ENCODE measurements around the gene NOLC1. TPM values are rescaled to one million over a fixed set of nuclear protein-coding genes. Genes with fewer than 3 reads are reported as not detected.

Gene NOLC1
- polyA plus RNA-seq, 2 of the 4 experiments (the other 2 are of a cell fraction), result 129 to 188 TPM

GRCh38 chr10:102202386-102202785, 50.2 kb downstream of the NOLC1 start:
- TF ChIP-seq ZC3H11A (IDR thresholded peaks at IDR 0.05) (no peak), MYC (IDR thresholded peaks at IDR 0.05; ENCODE audit: borderline replicate concordance, low read length) (no peak), HOXB13 (CRISPR knock-in tag; IDR thresholded peaks at IDR 0.05; ENCODE audit: low read depth) (no peak), CEBPB (IDR thresholded peaks at IDR 0.05) (no peak), MAX (IDR thresholded peaks at IDR 0.05) (no peak), USF2 (IDR thresholded peaks at IDR 0.05) (no peak), TP53 (CRISPR knock-in tag; IDR thresholded peaks at IDR 0.05) (no peak), NFE2L2 (conservative IDR thresholded peaks at IDR 0.05; ENCODE audit: low read length) (no peak), CHD4 (IDR thresholded peaks at IDR 0.05; ENCODE audit: borderline replicate concordance) (no peak), KDM1A (IDR thresholded peaks at IDR 0.05; ENCODE audit: low read depth) (no peak), PHF8 (IDR thresholded peaks at IDR 0.05; ENCODE audit: borderline replicate concordance, low read depth) (no peak), TFCP2L1 (CRISPR knock-in tag; IDR thresholded peaks at IDR 0.05) (no peak), ZNF302 (CRISPR knock-in tag; IDR thresholded peaks at IDR 0.05) (no peak), BCL3 (IDR thresholded peaks at IDR 0.05) (no peak), ESRRA (IDR thresholded peaks at IDR 0.05; ENCODE audit: borderline replicate concordance, low read length) (no peak), KDM5A (IDR thresholded peaks at IDR 0.05) (no peak), HMGXB4 (CRISPR knock-in tag; IDR thresholded peaks at IDR 0.05; ENCODE audit: borderline replicate concordance) (no peak)
- POLR2A ChIA-PET, result no interaction called here
- Histone ChIP-seq H3K4me2 (no peak overlapping the region), H3K4me3 (no peak overlapping the region), H3K4me1 (peaks cover 6% of the 10 kb centered on the region; the same call in 1 of the 3 replicates), H3K27ac (no peak overlapping the region), H3K9me3 (no peaks in the 10 kb centered on the region)
- DNase-seq (ENCODE audit: low read depth in 1 of 2, low spot score in 1 of 2) (no peak), ATAC-seq (no peak), FAIRE-seq (no peak)
- WGBS (ENCODE audit: missing lambda C conversion rate), result 34% methylated on average over 1 of the region's 1 CpG
- CTCF ChIA-PET, result no interaction called here

- ATAC-seq, result no peak
Measured at GRCh38 chr10:102208311-102209035, 56.3 kb downstream of the NOLC1 start.

More at GRCh38 chr10:102208311-102209035, 56.3 kb downstream of the NOLC1 start:
- POLR2A ChIA-PET, result no interaction called here
- 53% methylated on average over 5 of the region's 5 CpGs for WGBS (ENCODE audit: missing lambda C conversion rate)
- TF ChIP-seq HMGXB4 (CRISPR knock-in tag; IDR thresholded peaks at IDR 0.05; ENCODE audit: borderline replicate concordance) (no peak), ZNF302 (CRISPR knock-in tag; IDR thresholded peaks at IDR 0.05) (no peak), FOSB (CRISPR knock-in tag; IDR thresholded peaks at IDR 0.05) (no peak), GATA3 (IDR thresholded peaks at IDR 0.05; ENCODE audit: borderline replicate concordance) (no peak)
- Histone ChIP-seq H3K4me2 (no peak overlapping the region), H3K27ac (no peak overlapping the region), H3K4me1 (no peaks in the 10 kb centered on the region), H3K4me3 (no peak overlapping the region), H3K9me3 (no peaks in the 10 kb centered on the region)
- DNase-seq (ENCODE audit: low read depth in 1 of 2, low spot score in 1 of 2) (no peak), FAIRE-seq (no peak)
- CTCF ChIA-PET, result interaction anchor here (0.7 to 2.6 kb wide), 9 partner anchors 11 to 316 kb away, joined by 3 to 11 read pairs (median 5); no protein-coding TSS in a partner anchor
